Activated T-cell treated with anti-CD3 and anti-CD28 coated beads, Interleukin-2, amount 50 U/mL, for 24 hours (primary cell): ENCODE data around the gene BMP6.
"Not testable (repeated sequence)": the region's sequence is repeated elsewhere in the genome, so short reads cannot be mapped to it uniquely, and the experiment has no call there.

Source experiments
- DNase-seq: peaks from one replicate; pipeline ENCODE4 v3.0.0-alpha.2; 2020
- H3K27ac Mint-ChIP-seq: 2 replicates; pipeline ENCODE4 v1.8.0; 2020; ENCODE audit warnings: mild to moderate bottlenecking, mixed read lengths
- H3K27me3 Mint-ChIP-seq: 2 replicates; pipeline ENCODE4 v1.8.0; 2020; ENCODE audit warnings: mixed read lengths
- H3K36me3 Mint-ChIP-seq: 2 replicates; pipeline ENCODE4 v1.8.0; 2020; ENCODE audit warnings: low read depth, mixed read lengths
- H3K4me1 Mint-ChIP-seq: 2 replicates; pipeline ENCODE4 v1.8.0; 2020; ENCODE audit warnings: low read depth, mixed read lengths
- H3K4me3 Mint-ChIP-seq: 2 replicates; pipeline ENCODE4 v1.8.0; 2020; ENCODE audit warnings: mild to moderate bottlenecking, moderate library complexity, mixed read lengths
- H3K9me3 Mint-ChIP-seq: 2 replicates; pipeline ENCODE4 v1.8.0; 2020; ENCODE audit warnings: mixed read lengths

BMP6 gene

DNA sequence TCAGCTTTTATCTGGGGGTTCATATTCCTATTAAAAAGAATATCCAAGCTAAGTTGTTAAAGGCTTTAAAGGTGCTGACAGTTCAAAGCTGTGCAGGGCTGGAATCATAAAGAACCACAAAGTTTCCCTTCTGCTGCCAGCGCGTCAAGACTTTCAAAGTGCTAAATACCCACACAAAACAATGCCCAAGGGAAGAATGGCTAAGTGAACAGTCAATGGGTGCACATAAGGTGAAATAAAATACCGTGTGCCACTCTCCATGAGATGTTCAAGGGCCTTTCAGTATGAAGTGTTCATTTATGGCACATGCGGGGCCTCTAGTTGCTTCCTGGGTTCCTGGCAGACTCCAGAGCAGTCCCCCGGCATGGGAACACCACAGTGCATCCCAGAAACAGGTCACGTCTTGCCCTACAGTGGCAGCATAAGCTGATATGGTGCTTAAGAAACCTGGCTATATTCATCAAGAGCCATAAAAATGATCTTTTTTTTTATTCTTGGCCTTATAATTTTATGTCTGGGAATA lies 170.6 kb downstream of the BMP6 start:
- no peaks in the 10 kb centered on the region for H3K9me3 Mint-ChIP-seq
- no peak overlapping the region for H3K4me3 Mint-ChIP-seq
- no peak for DNase-seq
- H3K36me3 Mint-ChIP-seq, result peaks cover 100% of the 10 kb centered on the region
- no peaks in the 10 kb centered on the region for H3K27me3 Mint-ChIP-seq
- peaks cover 3% of the 10 kb centered on the region for H3K4me1 Mint-ChIP-seq
- no peak overlapping the region for H3K27ac Mint-ChIP-seq

DNA sequence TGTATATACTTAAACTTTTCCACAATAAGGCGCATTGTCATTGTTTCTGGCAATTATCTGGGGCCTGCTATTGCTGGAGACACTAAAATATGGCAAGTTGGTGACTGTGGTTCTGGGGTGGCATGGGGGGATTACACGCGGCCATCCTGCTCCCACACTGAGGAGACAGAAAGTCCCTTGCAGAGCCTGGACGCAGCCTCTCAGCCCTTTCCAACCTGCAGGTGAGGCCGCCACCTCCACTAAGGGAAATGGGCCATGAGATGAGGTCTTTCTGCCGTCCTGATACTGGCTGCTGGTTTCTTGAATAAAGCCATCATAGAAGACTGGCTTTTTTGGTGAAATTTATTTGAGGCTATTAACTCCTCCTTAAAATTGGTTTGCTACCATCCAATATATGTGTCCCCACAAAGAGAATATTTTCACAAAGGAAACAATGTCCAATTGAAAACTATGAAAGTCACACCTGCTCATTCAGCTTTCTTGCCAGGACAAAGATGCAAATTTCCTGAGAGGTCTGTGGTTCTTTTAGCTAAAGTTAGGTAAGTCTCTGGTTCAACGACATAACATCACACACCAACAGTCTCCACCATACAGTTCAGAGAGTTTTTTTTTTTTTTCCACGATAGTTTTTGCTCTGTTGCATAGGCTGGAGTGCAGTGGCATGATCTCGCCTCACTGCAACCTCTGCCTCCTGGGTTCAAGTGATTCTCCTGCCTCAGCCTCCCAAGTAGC lies 171.7 kb downstream of the BMP6 start:
- no peak for DNase-seq
- H3K36me3 Mint-ChIP-seq, result peaks cover 100% of the 10 kb centered on the region
- H3K27me3 Mint-ChIP-seq, result no peaks in the 10 kb centered on the region
- peaks cover 3% of the 10 kb centered on the region for H3K4me1 Mint-ChIP-seq
- no peaks in the 10 kb centered on the region for H3K9me3 Mint-ChIP-seq
- H3K4me3 Mint-ChIP-seq, result no peak overlapping the region
- no peak overlapping the region for H3K27ac Mint-ChIP-seq

DNA sequence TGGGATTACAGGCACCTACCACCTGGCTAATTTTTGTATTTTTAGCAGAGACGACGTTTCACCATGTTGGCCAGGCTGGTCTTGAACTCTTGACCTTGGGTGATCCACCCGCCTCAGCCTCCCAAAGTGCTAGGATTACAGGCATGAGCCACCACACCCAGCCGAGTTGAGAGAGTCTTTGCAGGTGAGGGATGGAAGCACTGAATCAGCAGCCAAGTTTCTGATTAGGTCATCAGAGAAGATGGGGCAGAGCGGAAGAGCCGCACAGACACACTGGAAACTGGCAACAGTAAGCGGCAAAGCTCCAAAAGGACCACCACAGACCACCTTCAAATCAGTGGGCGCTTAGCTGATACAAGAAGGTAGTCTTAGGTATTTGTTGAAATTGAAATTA lies 172.3 kb downstream of the BMP6 start:
- H3K27me3 Mint-ChIP-seq, H3K4me3 Mint-ChIP-seq, H3K9me3 Mint-ChIP-seq, DNase-seq, H3K4me1 Mint-ChIP-seq: not testable (repeated sequence)
- H3K27ac Mint-ChIP-seq, result peak overlapping the region; percentile 1
- peaks cover 100% of the 10 kb centered on the region for H3K36me3 Mint-ChIP-seq

DNA sequence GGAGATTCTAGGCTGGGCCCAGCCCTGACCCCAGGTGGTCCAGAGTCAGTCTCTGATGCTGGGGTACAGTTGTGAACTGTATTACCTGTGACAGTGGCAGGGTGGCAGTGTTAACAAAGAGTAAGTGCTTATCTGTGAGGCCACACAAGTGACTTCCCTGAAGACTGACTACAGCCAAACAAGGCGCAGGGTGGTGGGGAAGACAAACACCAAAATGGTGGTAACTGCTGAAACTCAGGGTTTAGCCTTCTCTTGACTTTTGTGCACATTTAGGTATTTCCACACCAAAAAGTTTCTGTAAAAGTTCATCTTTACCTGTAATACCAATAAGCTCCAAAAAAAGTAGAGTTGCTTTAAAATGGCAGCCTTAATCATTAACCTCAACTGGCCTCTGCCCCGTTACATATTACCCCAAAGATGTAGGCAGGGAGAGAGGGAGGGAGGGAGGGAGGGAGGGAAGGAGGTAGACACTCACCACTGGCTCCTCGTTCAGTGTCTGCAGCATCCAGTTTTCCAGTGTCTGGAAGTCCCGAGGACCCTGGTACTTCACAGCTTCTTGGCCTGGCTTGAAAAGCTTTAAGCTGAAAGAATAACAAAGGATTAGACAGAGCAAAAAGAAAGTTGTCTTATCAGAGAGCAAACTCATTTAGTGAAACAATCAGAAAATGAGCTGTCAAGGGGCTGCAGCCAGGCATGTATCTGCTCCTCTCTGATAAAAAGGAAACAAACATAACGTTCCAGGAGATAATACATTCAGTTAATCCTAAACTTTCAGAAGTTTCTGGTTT lies 173.4 kb downstream of the BMP6 start:
- peaks cover 3% of the 10 kb centered on the region for H3K4me1 Mint-ChIP-seq
- DNase-seq, result no peak
- no peaks in the 10 kb centered on the region for H3K27me3 Mint-ChIP-seq
- H3K4me3 Mint-ChIP-seq, result no peak overlapping the region
- H3K27ac Mint-ChIP-seq, result no peak overlapping the region
- H3K36me3 Mint-ChIP-seq, result peaks cover 100% of the 10 kb centered on the region
- no peaks in the 10 kb centered on the region for H3K9me3 Mint-ChIP-seq

DNA sequence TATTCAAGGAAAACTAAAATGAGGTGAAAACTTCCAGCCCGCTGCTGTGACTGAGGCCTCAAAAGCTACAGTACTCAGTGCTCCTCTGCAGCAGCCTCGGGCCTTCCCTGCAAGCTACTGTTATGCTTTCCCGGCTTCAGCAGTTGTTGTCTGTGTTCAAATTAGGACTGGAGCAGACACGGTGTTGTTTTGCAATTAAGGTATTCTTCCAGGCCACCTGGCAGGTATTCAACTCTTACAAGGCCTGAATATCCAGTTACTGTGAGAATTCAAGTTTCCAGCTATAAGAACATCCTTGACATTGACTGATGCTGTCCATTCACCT lies 174.0 kb downstream of the BMP6 start:
- no peak overlapping the region for H3K27ac Mint-ChIP-seq
- DNase-seq, result no peak
- peaks cover 3% of the 10 kb centered on the region for H3K4me1 Mint-ChIP-seq
- H3K4me3 Mint-ChIP-seq, result no peak overlapping the region
- no peaks in the 10 kb centered on the region for H3K27me3 Mint-ChIP-seq
- no peaks in the 10 kb centered on the region for H3K9me3 Mint-ChIP-seq
- H3K36me3 Mint-ChIP-seq, result peaks cover 100% of the 10 kb centered on the region

DNA sequence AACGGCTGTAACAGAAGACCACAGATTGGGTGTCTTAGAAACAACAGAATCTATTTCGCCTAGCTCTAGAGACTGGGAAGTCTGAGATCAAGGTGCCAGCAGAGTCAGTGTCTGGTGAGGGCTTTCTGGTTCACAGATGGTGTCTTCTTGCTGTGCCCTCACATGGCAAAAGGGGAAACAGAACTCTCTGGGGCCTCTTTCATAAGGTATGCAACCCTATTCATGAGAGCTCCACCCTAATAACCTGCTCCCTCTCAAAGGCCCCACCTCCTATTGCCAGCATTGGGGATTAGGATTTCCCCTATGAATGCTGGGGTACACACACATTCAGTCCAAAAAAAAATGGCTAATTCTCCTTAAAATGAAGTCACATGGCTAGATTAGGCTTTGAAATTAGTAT lies 174.7 kb downstream of the BMP6 start:
- H3K27ac Mint-ChIP-seq, result no peak overlapping the region
- H3K36me3 Mint-ChIP-seq, result peaks cover 99% of the 10 kb centered on the region
- H3K4me3 Mint-ChIP-seq, result no peak overlapping the region
- no peak for DNase-seq
- H3K27me3 Mint-ChIP-seq, result no peaks in the 10 kb centered on the region
- peaks cover 3% of the 10 kb centered on the region for H3K4me1 Mint-ChIP-seq
- no peaks in the 10 kb centered on the region for H3K9me3 Mint-ChIP-seq

DNA sequence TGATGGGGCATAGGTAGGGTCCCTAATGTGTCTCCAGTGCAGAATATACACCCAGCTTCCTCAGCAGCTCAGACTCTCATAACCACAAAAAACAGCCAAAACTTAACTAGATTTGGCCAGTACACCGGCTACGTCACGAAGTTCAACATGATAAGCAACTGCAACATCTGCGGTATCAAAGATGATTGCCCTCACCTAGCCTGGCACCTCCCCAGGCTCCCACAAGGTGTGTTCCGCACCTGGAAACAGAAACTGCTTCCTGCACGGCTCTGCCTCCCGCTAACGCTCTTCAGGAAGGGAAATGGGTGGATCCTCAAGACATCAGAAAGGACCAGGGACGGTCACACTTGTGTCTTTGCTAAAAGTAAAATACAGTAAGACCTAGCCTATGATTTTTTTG lies 175.2 kb downstream of the BMP6 start:
- Mint-ChIP-seq H3K4me1 (peaks cover 3% of the 10 kb centered on the region), H3K27me3 (no peaks in the 10 kb centered on the region), H3K4me3 (no peak overlapping the region), H3K27ac (no peak overlapping the region), H3K36me3 (peaks cover 94% of the 10 kb centered on the region), H3K9me3 (no peaks in the 10 kb centered on the region)
- no peak for DNase-seq

DNA sequence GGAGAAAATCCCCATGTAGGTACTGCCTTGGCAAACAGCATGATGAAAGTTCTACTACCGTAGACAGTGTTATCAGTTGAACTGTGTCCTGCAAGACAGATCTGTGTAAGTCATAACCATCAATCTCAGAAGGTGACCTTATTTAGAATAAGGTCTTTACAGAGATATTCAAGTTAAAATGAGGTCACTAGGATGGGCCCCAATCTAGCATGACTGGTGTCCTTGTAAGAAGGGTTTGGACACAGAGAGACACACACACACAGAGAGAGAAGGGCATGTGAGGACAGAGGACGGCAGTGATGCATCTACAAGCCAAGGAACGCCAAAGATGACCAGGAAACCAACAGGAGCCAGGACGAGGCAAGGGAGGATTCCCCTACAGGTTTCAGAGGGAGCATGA lies 175.9 kb downstream of the BMP6 start:
- Mint-ChIP-seq H3K4me1 (peaks cover 7% of the 10 kb centered on the region), H3K27me3 (no peaks in the 10 kb centered on the region), H3K36me3 (peaks cover 91% of the 10 kb centered on the region), H3K4me3 (no peak overlapping the region), H3K9me3 (no peaks in the 10 kb centered on the region), H3K27ac (no peak overlapping the region)
- DNase-seq, result no peak

DNA sequence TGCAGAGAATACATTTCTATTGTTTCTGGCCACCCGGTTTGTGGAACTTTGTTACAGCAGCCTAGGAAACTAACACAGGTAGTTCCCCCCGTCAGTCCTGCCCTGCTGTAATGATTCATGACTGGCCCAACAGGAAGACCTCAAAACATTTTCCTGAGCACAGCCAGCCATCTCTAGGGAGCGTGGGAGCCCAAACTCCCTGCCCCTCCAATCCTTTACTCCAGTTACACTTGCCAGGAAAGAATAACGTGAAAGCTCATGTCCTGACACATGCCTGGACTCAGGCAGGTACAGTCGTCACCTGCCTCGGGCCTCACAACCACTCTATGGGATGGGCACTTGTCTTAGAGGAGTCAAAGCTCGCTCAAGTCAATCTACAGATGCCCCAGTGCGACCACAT lies 176.3 kb downstream of the BMP6 start:
- Mint-ChIP-seq H3K27me3 (no peaks in the 10 kb centered on the region), H3K4me1 (peaks cover 10% of the 10 kb centered on the region), H3K27ac (peak overlapping the region; percentile 33), H3K9me3 (no peaks in the 10 kb centered on the region), H3K4me3 (no peak overlapping the region), H3K36me3 (peaks cover 91% of the 10 kb centered on the region)
- DNase-seq, result no peak

DNA sequence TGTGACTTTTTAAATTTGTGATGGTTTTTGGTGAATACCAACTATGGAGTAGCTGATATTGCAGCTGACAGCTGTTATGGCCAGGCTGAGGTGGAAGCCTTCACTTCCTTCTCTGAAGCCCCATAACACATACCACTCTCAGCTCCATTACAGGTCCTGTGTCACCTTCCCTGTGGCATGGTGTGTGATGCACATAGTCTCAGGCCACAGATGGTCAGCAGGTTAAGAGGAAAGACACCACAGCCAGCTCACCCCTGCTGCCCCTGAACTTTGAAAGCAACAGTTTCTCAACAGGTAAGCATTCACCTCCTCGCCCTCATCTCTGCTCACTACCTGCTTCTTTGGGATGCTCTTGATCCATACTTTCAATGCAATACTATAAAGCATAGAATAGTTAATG lies 177.0 kb downstream of the BMP6 start:
- Mint-ChIP-seq H3K27ac (no peak overlapping the region), H3K4me1 (peaks cover 17% of the 10 kb centered on the region), H3K9me3 (no peaks in the 10 kb centered on the region), H3K27me3 (no peaks in the 10 kb centered on the region), H3K36me3 (peaks cover 91% of the 10 kb centered on the region), H3K4me3 (no peak overlapping the region)
- DNase-seq, result no peak

DNA sequence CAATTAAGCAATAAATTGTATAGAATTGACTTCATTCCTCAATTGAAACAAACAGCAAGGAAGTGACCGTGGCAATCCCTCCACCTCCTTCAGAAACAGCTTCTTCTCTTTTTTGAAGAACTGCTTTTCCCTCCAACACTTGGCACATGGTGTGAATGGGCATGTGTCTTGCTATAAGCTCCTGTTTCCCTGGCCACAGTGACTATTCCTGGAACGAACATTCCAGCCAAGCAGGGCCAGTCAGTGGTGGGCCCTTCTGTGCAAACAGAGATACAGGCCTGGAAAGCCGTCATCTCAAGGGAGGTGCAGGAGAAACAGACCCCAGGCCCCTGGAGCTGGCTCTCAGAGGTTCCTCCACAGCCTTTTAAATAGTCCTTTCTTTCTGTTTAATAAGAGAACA lies 177.8 kb downstream of the BMP6 start:
- H3K36me3 Mint-ChIP-seq, result peaks cover 88% of the 10 kb centered on the region
- no peak overlapping the region for H3K27ac Mint-ChIP-seq
- no peaks in the 10 kb centered on the region for H3K9me3 Mint-ChIP-seq
- no peak overlapping the region for H3K4me3 Mint-ChIP-seq
- no peaks in the 10 kb centered on the region for H3K27me3 Mint-ChIP-seq
- no peak for DNase-seq
- H3K4me1 Mint-ChIP-seq, result peaks cover 16% of the 10 kb centered on the region

DNA sequence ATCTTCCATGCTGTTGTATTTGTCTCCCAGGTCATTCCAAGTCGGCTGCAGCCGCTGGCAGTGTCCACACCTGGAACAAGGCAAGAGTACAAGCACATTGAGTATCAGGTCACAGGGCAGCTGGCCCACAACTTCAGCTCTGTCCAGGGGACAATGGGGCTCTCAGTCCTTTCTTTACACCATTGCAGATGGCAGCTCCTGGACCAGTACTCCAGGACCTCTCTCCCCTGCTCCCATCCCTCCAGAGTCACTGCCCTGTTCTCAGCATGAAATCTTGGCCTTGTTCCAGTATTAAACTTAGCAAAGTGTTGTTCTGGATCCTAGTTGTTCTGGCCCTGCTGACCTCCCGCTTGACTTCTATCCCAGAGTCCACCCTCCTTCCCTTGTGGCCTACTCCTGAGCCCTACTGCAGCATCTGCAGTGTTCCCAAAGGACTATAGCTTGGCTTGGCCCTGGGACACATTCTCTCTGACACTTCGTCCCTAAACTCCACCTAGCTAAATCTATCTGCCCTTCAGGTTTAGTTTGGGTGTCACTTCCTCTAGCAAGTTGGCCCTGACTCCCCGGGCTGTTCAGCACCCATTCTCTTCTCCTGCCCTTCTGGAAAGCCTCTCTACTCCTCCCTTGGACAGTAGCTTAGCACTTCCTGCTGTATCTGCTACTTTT lies 178.9 kb downstream of the BMP6 start:
- H3K4me1 Mint-ChIP-seq, result peaks cover 24% of the 10 kb centered on the region
- no peaks in the 10 kb centered on the region for H3K27me3 Mint-ChIP-seq
- H3K9me3 Mint-ChIP-seq, result no peaks in the 10 kb centered on the region
- H3K36me3 Mint-ChIP-seq, result peaks cover 86% of the 10 kb centered on the region
- H3K4me3 Mint-ChIP-seq, result no peak overlapping the region
- no peak for DNase-seq
- no peak overlapping the region for H3K27ac Mint-ChIP-seq

DNA sequence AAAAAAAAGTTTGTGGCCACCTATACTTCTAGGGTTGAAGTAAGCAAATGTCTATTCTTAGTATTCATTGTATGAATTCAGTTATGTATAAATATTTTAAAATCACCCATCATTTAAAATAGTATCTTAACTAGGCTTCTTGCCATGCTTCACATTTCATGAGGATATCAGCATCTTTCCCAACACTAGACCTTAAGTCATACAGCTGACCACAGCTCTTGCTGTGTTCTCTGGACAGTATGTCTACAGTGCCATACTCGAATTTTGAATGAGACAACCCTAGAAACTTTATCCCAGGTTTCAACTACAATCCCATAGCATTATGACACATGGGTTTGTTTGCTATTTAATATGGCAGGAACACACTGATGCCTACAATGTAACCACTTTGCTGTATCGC lies 179.5 kb downstream of the BMP6 start:
- Mint-ChIP-seq H3K27me3 (no peaks in the 10 kb centered on the region), H3K9me3 (no peaks in the 10 kb centered on the region), H3K27ac (no peak overlapping the region), H3K4me1 (peaks cover 24% of the 10 kb centered on the region), H3K4me3 (no peak overlapping the region), H3K36me3 (peaks cover 80% of the 10 kb centered on the region)
- DNase-seq, result no peak

DNA sequence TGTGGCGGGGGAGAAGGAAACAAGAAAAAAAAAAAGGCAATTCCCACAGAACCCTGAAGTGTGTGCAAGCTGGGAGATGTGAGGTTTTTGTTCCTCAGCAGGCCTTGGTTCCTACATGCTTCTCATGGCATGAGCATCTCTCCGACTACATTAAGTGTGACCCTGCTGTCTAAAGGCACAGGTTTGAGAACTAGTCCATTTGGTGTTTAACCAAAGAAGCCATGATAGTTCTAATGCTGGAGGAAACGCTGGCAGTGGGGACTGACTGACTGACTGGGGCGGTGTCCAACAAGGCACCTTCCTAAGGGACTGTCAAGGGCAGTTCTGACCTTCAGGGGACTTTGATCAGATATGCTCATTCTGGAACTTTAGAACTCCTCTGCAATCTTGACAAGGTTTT lies 180.8 kb downstream of the BMP6 start:
- no peak overlapping the region for H3K4me3 Mint-ChIP-seq
- peaks cover 67% of the 10 kb centered on the region for H3K36me3 Mint-ChIP-seq

DNA sequence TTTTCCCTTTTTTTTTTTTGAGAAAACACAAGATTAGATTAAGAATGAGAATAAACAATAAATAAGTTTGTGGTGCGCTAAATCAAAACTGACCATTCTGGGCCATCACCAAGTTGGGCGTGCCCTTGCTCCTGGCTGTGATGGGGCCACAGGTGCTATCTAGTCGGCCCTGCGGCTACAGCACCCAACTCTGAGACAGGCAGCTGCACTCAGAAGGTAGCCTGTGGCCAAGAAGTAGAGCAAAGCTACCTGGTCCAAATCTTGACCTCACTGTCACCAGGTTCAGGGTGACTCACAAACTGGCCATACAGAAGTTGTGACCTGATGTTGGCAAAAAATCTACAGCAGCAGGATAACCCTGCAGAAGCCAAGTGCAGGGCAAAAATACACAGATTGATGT lies 181.3 kb downstream of the BMP6 start:
- Mint-ChIP-seq H3K4me1 (peaks cover 30% of the 10 kb centered on the region), H3K4me3 (no peak overlapping the region), H3K27me3 (peaks cover 2% of the 10 kb centered on the region), H3K9me3 (no peaks in the 10 kb centered on the region), H3K27ac (no peak overlapping the region), H3K36me3 (peaks cover 63% of the 10 kb centered on the region)
- DNase-seq, result no peak

More for the DNA sequence above, 180.8 kb downstream of the BMP6 start:
- H3K27me3 Mint-ChIP-seq, result peaks cover 2% of the 10 kb centered on the region
- H3K9me3 Mint-ChIP-seq, result no peaks in the 10 kb centered on the region
- H3K4me1 Mint-ChIP-seq, result peaks cover 30% of the 10 kb centered on the region
- no peak overlapping the region for H3K27ac Mint-ChIP-seq
- no peak for DNase-seq
